ENCODE results near the gene PPP1R27.

GRCh38 chr17:81854974-81855774 is 20.3 kb upstream of the PPP1R27 start:
- TF ChIP-seq CTCF (IDR thresholded peaks at IDR 0.05) (peak in 4 of 7 experiments; percentile 47 to 58 (median 54)), POLR2A (IDR thresholded peaks at IDR 0.05) (peak in 2 of 3 donors; percentile 28 to 50)

Measured in body of pancreas (tissue), 4 donors.